ENCODE measurements around the gene FBXO27. TPM values are rescaled to one million over a fixed set of nuclear protein-coding genes. Genes with fewer than 3 reads are reported as not detected.

Gene FBXO27
- total and polyA plus RNA-seq, 2 of the 8 experiments (the other 6 are each of a cell fraction or from before 2014, with no cell fraction given): 10.9 to 25.5 TPM

DNA sequence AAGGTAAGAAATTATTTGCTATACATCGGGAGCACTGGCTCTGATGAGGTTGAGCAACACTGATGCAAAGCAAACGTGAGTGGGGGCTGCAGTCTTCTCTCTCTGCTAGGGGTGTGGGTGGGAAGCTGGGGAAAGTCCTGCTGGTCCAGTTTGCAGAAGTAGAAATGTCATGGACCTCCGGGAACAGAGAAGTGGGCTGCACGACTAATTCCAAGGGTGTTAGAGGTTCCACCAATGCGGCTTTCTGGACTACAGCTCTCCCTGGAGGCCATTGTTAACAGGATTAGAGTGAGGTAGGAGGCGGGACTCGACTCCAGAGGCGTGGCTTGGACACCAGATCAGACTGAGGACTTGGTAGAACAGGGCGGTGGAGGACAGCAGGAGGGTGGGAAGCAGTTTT, 5.7 kb upstream of the FBXO27 start (continued):
- TF ChIP-seq CHD7 (IDR thresholded peaks at IDR 0.05; ENCODE audit: insufficient replicate concordance, low read length) (no peak), RAD21 (IDR thresholded peaks at IDR 0.05 in 1 of 2, conservative IDR thresholded peaks at IDR 0.05 in 1 of 2; ENCODE audit: low read depth in 2 of 2, low read length in 2 of 2) (peak; percentile 31 to 46; a peak in 3 of 4 replicates), SP1 (IDR thresholded peaks at IDR 0.05; ENCODE audit: low read depth, low read length) (no peak), YY1 (IDR thresholded peaks at IDR 0.05; ENCODE audit: low read depth, low read length) (peak; percentile 70; the same call in 1 of the 2 replicates), ZNF274 (IDR thresholded peaks at IDR 0.05; ENCODE audit: borderline replicate concordance, extremely low read depth, low read length) (no peak), CEBPB (IDR thresholded peaks at IDR 0.05; ENCODE audit: low read depth, low read length) (no peak)
- TF ChIP-seq, protein P1, sequence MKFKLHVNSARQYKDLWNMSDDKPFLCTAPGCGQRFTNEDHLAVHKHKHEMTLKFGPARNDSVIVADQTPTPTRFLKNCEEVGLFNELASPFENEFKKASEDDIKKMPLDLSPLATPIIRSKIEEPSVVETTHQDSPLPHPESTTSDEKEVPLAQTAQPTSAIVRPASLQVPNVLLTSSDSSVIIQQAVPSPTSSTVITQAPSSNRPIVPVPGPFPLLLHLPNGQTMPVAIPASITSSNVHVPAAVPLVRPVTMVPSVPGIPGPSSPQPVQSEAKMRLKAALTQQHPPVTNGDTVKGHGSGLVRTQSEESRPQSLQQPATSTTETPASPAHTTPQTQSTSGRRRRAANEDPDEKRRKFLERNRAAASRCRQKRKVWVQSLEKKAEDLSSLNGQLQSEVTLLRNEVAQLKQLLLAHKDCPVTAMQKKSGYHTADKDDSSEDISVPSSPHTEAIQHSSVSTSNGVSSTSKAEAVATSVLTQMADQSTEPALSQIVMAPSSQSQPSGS (IDR thresholded peaks at IDR 0.05; ENCODE audit: low read length): no peak

Data from H1 (cell line).